ENCODE data around the gene RIBC1.
A peak's percentile ranks its signal among the peaks of the same experiment; 100 is the strongest.

Gene RIBC1

DNA sequence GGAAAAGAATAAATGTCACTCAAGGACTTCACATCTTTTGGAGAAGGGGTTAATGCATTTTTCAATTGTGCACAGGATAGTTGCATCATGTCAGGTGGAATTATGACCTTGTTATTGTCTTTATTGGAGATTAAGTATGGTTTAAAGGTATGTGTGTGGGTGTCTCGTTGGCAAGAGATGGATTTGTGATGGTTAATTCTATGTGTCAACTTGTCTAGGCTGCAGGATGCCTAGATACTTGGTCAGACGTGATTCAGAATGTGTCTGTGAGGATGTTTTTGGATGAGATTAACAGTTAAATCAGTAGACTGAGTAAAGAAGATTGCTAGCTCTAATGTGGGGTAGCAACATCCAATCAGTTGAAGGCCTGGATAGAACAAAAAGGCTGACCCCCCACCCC is 53.7 kb downstream of the RIBC1 start:
- no peaks in the 10 kb centered on the region for H3K27me3 ChIP-seq (ENCODE audit: insufficient read depth, poor library complexity, severe bottlenecking)
- no peaks in the 10 kb centered on the region for H3K4me1 ChIP-seq (ENCODE audit: insufficient read depth, poor library complexity, severe bottlenecking)

DNA sequence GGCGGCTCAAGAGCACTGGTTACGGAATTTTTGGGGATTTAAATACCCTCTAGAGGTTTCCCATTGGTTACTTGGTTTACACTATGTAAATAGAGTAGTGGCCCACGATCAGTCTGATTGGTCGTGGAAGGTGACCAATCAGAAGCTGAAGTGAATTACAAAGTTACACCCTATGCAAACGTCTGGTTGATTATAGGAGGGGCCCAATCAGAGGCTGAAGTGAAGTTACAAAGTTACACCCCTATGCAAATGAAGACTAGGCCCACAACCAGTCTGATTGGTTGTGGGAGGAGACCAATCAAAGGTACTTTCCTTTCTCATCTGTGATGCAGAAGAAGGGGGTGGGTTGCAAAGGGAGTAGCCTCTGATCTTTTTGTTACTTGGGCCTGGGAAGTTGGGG is 56.6 kb downstream of the RIBC1 start:
- ATAC-seq (ENCODE audit: low read depth) (no peak), DNase-seq (ENCODE audit: low spot score) (no peak)
- H3K4me1 ChIP-seq (ENCODE audit: insufficient read depth, poor library complexity, severe bottlenecking) = no peaks in the 10 kb centered on the region
- no peak overlapping the region for H3K4me3 ChIP-seq (ENCODE audit: severe bottlenecking)
- H3K27ac ChIP-seq (ENCODE audit: poor library complexity, severe bottlenecking) = no peak overlapping the region
- H3K27me3 ChIP-seq (ENCODE audit: insufficient read depth, poor library complexity, severe bottlenecking) = no peaks in the 10 kb centered on the region
- TF ChIP-seq, protein P1, sequence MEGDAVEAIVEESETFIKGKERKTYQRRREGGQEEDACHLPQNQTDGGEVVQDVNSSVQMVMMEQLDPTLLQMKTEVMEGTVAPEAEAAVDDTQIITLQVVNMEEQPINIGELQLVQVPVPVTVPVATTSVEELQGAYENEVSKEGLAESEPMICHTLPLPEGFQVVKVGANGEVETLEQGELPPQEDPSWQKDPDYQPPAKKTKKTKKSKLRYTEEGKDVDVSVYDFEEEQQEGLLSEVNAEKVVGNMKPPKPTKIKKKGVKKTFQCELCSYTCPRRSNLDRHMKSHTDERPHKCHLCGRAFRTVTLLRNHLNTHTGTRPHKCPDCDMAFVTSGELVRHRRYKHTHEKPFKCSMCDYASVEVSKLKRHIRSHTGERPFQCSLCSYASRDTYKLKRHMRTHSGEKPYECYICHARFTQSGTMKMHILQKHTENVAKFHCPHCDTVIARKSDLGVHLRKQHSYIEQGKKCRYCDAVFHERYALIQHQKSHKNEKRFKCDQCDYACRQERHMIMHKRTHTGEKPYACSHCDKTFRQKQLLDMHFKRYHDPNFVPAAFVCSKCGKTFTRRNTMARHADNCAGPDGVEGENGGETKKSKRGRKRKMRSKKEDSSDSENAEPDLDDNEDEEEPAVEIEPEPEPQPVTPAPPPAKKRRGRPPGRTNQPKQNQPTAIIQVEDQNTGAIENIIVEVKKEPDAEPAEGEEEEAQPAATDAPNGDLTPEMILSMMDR (IDR thresholded peaks at IDR 0.05; ENCODE audit: poor library complexity, severe bottlenecking) = no peak
- no peaks in the 10 kb centered on the region for H3K9me3 ChIP-seq (ENCODE audit: severe bottlenecking)
- no peaks in the 10 kb centered on the region for H3K36me3 ChIP-seq (ENCODE audit: low read depth)

More for the DNA sequence above, 53.7 kb downstream of the RIBC1 start:
- TF ChIP-seq, protein P1 (IDR thresholded peaks at IDR 0.05; ENCODE audit: poor library complexity, severe bottlenecking) = no peak
- no peaks in the 10 kb centered on the region for H3K9me3 ChIP-seq (ENCODE audit: severe bottlenecking)
- DNase-seq (ENCODE audit: low spot score) (no peak), ATAC-seq (ENCODE audit: low read depth) (peak; percentile 77)
- no peak overlapping the region for H3K4me3 ChIP-seq (ENCODE audit: severe bottlenecking)
- no peaks in the 10 kb centered on the region for H3K36me3 ChIP-seq (ENCODE audit: low read depth)
- H3K27ac ChIP-seq (ENCODE audit: poor library complexity, severe bottlenecking) = peak overlapping the region; percentile 40
